ENCODE results near the gene NRG3.
"Not testable (repeated sequence)": the region's sequence is repeated elsewhere in the genome, so short reads cannot be mapped to it uniquely, and the experiment has no call there.

Gene NRG3

DNA sequence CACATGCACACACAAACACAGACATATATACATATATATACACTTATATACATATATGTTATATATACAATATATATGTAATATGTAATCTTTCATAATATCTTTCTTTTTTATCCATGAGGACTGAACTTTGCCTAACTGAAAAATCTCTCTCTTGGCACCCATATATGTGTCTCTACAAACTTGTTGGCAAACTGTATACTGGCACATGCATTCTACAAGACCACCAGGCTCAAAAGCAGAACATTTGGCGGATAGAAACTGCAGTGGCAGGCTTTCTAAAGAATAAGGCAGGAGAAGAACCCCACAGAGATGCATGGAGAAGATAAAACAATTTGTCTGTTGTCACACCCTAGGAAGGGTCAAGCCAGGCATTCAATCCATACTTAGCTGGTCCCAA lies 165.3 kb downstream of the NRG3 start:
- H3K27ac ChIP-seq (ENCODE audit: low read depth, low read length) = no peak overlapping the region
- H3K4me1 ChIP-seq (ENCODE audit: insufficient read depth, low read length) = peaks cover 12% of the 10 kb centered on the region
- H3K27me3 ChIP-seq (ENCODE audit: control insufficient read depth in 1 of 2, insufficient read depth in 2 of 2, low read length in 2 of 2) = no peaks in the 10 kb centered on the region
- no peaks in the 10 kb centered on the region for H3K9me3 ChIP-seq (ENCODE audit: low read length)
- H3K9ac ChIP-seq (ENCODE audit: low read length) = no peak overlapping the region
- H3K4me3 ChIP-seq (ENCODE audit: low read depth in 1 of 2, low read length in 2 of 2) = no peak overlapping the region
- no peaks in the 10 kb centered on the region for H3K36me3 ChIP-seq (ENCODE audit: insufficient read depth, low read length)

GRCh38 chr10:82041018-82041417 lies 166.0 kb downstream of the NRG3 start:
- no peaks in the 10 kb centered on the region for H3K27me3 ChIP-seq (ENCODE audit: control insufficient read depth in 1 of 2, insufficient read depth in 2 of 2, low read length in 2 of 2)
- no peak overlapping the region for H3K27ac ChIP-seq (ENCODE audit: low read depth, low read length)
- peaks cover 12% of the 10 kb centered on the region for H3K4me1 ChIP-seq (ENCODE audit: insufficient read depth, low read length)
- no peak overlapping the region for H3K9ac ChIP-seq (ENCODE audit: low read length)
- no peaks in the 10 kb centered on the region for H3K36me3 ChIP-seq (ENCODE audit: insufficient read depth, low read length)
- H3K9me3 ChIP-seq (ENCODE audit: low read length) = no peaks in the 10 kb centered on the region
- no peak overlapping the region for H3K4me3 ChIP-seq (ENCODE audit: low read depth in 1 of 2, low read length in 2 of 2)

DNA sequence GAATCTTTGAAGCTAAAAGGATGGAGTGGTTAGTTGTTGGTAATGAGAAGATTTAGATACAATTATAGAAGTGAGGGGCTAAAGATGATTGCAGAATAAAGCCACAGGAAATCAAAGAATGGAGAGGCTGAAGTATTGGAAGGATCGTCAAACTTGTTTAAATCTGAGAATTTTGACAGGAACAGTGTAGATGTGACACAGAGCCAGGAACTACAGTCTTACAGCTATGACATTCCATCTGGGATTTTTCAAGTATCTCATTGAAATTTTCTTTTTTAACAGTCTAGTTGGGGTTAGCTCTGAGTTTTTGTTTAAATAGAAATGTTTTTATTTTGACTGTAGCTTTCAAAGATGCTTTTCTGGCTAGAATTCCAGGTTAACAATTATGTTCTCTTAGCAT lies 181.4 kb downstream of the NRG3 start:
- Histone ChIP-seq H3K36me3 (ENCODE audit: insufficient read depth, low read length) (no peaks in the 10 kb centered on the region), H3K27ac (ENCODE audit: low read depth, low read length) (no peak overlapping the region), H3K9me3 (ENCODE audit: low read length) (no peaks in the 10 kb centered on the region), H3K9ac (ENCODE audit: low read length) (no peak overlapping the region), H3K4me3 (ENCODE audit: low read depth in 1 of 2, low read length in 2 of 2) (no peak overlapping the region), H3K27me3 (ENCODE audit: control insufficient read depth in 1 of 2, insufficient read depth in 2 of 2, low read length in 2 of 2) (no peaks in the 10 kb centered on the region), H3K4me1 (ENCODE audit: insufficient read depth, low read length) (no peaks in the 10 kb centered on the region)

DNA sequence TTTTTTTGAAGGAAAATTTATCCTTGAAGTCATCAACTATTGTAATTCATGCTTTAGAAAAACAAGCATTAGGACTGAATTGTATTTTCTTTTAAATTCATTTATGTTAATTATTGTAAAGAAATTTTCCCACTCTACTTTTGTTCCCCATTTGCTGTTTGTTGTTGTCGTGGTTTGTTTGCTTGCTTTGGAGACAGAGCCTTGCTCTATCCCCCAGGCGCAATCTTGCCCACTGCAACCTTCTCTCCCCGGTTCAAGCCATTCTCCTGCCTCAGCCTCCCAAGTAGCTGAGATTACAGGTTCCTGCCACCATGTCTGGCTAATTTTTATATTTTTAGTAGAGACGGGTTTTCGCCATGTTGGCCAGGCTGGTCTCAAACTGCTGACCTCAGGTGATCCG lies 192.2 kb downstream of the NRG3 start:
- not testable (repeated sequence) for H3K4me1 ChIP-seq (ENCODE audit: insufficient read depth, low read length); H3K36me3 ChIP-seq (ENCODE audit: insufficient read depth, low read length); H3K9me3 ChIP-seq (ENCODE audit: low read length); H3K4me3 ChIP-seq (ENCODE audit: low read depth in 1 of 2, low read length in 2 of 2); H3K27me3 ChIP-seq (ENCODE audit: control insufficient read depth in 1 of 2, insufficient read depth in 2 of 2, low read length in 2 of 2); H3K27ac ChIP-seq (ENCODE audit: low read depth, low read length); H3K9ac ChIP-seq (ENCODE audit: low read length)

DNA sequence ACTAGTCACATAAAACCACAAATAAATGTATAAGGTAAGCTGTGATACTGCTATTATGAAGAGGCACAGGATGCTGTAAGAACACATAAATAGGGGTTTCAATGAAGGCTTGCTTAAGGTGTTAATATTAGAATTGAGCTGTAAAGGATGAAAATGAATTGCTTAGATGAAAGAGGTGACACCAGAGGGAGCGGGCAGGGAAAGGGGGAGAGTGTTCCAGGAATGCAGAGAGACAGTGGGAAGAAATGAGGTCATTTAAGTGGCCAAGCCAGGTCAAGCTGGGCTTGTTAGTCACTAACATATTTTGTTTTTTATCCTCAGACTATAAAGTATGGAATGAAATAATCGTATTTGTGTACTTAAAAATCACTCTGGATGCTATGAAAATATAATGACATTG lies 193.5 kb downstream of the NRG3 start:
- H3K27ac ChIP-seq (ENCODE audit: low read depth, low read length) = no peak overlapping the region

GRCh38 chr10:82071231-82071630 lies 196.2 kb downstream of the NRG3 start:
- Histone ChIP-seq H3K9me3 (ENCODE audit: low read length) (no peaks in the 10 kb centered on the region), H3K27ac (ENCODE audit: low read depth, low read length) (no peak overlapping the region), H3K36me3 (ENCODE audit: insufficient read depth, low read length) (no peaks in the 10 kb centered on the region), H3K9ac (ENCODE audit: low read length) (no peak overlapping the region), H3K4me1 (ENCODE audit: insufficient read depth, low read length) (no peaks in the 10 kb centered on the region), H3K27me3 (ENCODE audit: control insufficient read depth in 1 of 2, insufficient read depth in 2 of 2, low read length in 2 of 2) (no peaks in the 10 kb centered on the region), H3K4me3 (ENCODE audit: low read depth in 1 of 2, low read length in 2 of 2) (no peak overlapping the region)

More for the DNA sequence above, 193.5 kb downstream of the NRG3 start:
- no peak overlapping the region for H3K4me3 ChIP-seq (ENCODE audit: low read depth in 1 of 2, low read length in 2 of 2)
- H3K36me3 ChIP-seq (ENCODE audit: insufficient read depth, low read length) = no peaks in the 10 kb centered on the region
- H3K9ac ChIP-seq (ENCODE audit: low read length) = no peak overlapping the region
- no peaks in the 10 kb centered on the region for H3K9me3 ChIP-seq (ENCODE audit: low read length)
- H3K27me3 ChIP-seq (ENCODE audit: control insufficient read depth in 1 of 2, insufficient read depth in 2 of 2, low read length in 2 of 2) = no peaks in the 10 kb centered on the region
- H3K4me1 ChIP-seq (ENCODE audit: insufficient read depth, low read length) = no peaks in the 10 kb centered on the region

DNA sequence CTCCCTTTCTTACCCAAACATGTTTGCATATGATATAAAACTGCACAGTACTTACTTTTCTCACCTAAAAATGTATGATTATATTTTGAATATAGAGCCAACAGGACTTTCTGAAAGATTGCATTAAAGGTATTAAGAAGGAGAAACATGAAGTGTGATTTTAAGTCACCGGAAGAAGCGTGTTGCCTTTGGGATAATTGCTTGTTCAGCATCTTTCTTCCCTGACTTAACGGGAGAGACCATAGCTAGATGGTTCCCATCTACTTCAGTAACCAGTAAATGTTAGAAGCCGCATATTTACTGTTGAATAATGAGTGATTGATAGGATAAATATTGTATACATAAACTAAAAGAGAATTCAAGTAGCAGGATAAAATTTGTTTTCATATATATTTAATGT lies 197.1 kb downstream of the NRG3 start:
- Histone ChIP-seq H3K36me3 (ENCODE audit: insufficient read depth, low read length) (no peaks in the 10 kb centered on the region), H3K27ac (ENCODE audit: low read depth, low read length) (no peak overlapping the region), H3K9ac (ENCODE audit: low read length) (no peak overlapping the region), H3K27me3 (ENCODE audit: control insufficient read depth in 1 of 2, insufficient read depth in 2 of 2, low read length in 2 of 2) (no peaks in the 10 kb centered on the region), H3K9me3 (ENCODE audit: low read length) (no peaks in the 10 kb centered on the region), H3K4me3 (ENCODE audit: low read depth in 1 of 2, low read length in 2 of 2) (no peak overlapping the region), H3K4me1 (ENCODE audit: insufficient read depth, low read length) (no peaks in the 10 kb centered on the region)

DNA sequence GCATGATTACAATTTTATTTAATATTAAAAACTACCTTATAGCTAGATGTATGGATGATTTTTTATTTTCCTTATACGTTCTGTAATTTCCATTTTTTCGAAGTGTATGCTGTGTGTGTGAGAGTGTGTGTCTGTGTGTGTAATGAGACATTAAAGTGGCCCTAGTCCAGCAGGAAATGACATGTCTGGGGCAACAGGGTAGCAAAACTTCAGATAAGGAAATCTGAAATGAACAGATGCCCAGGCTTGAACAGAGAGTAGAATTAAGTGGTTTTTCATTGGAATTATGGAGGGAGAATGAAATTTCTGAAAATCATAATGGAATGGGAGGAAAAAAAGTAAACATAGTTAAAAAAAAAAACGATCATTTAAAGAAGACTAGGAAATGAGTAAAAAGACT lies 200.6 kb downstream of the NRG3 start:
- no peak overlapping the region for H3K9ac ChIP-seq (ENCODE audit: low read length)
- H3K9me3 ChIP-seq (ENCODE audit: low read length) = no peaks in the 10 kb centered on the region
- H3K27ac ChIP-seq (ENCODE audit: low read depth, low read length) = no peak overlapping the region
- H3K36me3 ChIP-seq (ENCODE audit: insufficient read depth, low read length) = no peaks in the 10 kb centered on the region
- no peaks in the 10 kb centered on the region for H3K27me3 ChIP-seq (ENCODE audit: control insufficient read depth in 1 of 2, insufficient read depth in 2 of 2, low read length in 2 of 2)
- H3K4me3 ChIP-seq (ENCODE audit: low read depth in 1 of 2, low read length in 2 of 2) = no peak overlapping the region
- H3K4me1 ChIP-seq (ENCODE audit: insufficient read depth, low read length) = no peaks in the 10 kb centered on the region

DNA sequence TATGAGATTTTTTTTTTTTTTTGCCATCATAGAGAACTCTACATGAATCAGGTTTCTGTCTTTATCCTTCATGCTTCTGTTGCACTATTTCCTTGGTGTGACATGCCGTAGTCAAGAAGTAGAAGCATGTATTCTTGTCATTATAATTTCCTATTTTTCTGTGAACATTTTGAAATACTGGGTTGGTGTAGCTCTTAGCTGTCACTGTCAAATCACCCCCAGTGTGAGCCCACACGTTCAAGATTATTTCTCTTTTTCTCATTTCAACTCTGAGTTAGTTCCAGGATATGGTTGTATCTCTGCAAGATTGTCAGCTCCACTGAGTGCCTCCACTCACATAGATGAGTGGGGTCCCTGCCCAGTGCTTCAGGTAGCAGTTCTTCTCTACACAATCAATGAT lies 209.5 kb downstream of the NRG3 start:
- Histone ChIP-seq H3K9ac (ENCODE audit: low read length) (no peak overlapping the region), H3K27me3 (ENCODE audit: control insufficient read depth in 1 of 2, insufficient read depth in 2 of 2, low read length in 2 of 2) (no peaks in the 10 kb centered on the region), H3K27ac (ENCODE audit: low read depth, low read length) (no peak overlapping the region), H3K36me3 (ENCODE audit: insufficient read depth, low read length) (no peaks in the 10 kb centered on the region), H3K4me3 (ENCODE audit: low read depth in 1 of 2, low read length in 2 of 2) (no peak overlapping the region), H3K4me1 (ENCODE audit: insufficient read depth, low read length) (no peaks in the 10 kb centered on the region), H3K9me3 (ENCODE audit: low read length) (no peaks in the 10 kb centered on the region)

DNA sequence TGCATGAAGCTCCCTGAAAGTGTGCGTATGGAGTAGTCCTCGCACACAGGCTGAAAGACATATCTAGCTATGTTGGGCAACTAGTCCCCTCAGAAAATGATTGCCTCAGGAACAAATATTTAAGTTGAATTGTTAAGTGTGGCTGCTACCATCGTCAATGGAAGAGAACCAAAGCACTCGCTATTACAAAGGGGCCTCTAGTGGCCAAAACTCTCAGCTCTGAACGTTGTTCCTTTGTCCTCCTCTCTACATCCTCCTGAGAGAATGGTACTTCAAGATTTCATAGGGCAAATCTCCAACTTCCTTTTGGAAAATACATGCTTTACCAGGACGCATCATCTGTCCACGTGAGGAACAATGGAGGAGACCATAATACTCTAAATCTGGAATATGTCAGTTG lies 209.9 kb downstream of the NRG3 start:
- Histone ChIP-seq H3K36me3 (ENCODE audit: insufficient read depth, low read length) (no peaks in the 10 kb centered on the region), H3K4me1 (ENCODE audit: insufficient read depth, low read length) (no peaks in the 10 kb centered on the region), H3K4me3 (ENCODE audit: low read depth in 1 of 2, low read length in 2 of 2) (no peak overlapping the region), H3K27me3 (ENCODE audit: control insufficient read depth in 1 of 2, insufficient read depth in 2 of 2, low read length in 2 of 2) (no peaks in the 10 kb centered on the region), H3K27ac (ENCODE audit: low read depth, low read length) (no peak overlapping the region), H3K9me3 (ENCODE audit: low read length) (no peaks in the 10 kb centered on the region), H3K9ac (ENCODE audit: low read length) (no peak overlapping the region)

DNA sequence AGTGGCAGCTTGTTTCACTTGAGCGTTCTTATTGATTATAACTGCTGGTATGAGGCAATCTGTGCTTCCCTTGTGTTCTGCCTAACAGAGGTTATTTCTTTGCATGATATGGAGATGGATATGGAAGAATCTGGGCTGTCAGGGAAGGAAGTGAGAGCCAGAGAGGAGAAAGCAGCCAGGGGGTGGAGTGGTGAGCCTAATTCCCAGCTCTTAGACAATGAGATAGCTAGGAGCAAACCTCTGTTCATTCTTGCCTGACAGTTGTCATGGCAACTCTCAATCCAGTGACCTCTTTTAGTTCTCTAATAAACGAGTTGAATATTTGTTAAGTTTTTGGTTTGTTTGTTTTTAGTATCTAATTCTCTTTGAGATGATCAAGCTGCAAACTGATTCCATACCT lies 214.3 kb downstream of the NRG3 start:
- Histone ChIP-seq H3K4me1 (ENCODE audit: insufficient read depth, low read length) (no peaks in the 10 kb centered on the region), H3K4me3 (ENCODE audit: low read depth in 1 of 2, low read length in 2 of 2) (no peak overlapping the region), H3K27me3 (ENCODE audit: control insufficient read depth in 1 of 2, insufficient read depth in 2 of 2, low read length in 2 of 2) (no peaks in the 10 kb centered on the region), H3K27ac (ENCODE audit: low read depth, low read length) (no peak overlapping the region), H3K36me3 (ENCODE audit: insufficient read depth, low read length) (no peaks in the 10 kb centered on the region), H3K9ac (ENCODE audit: low read length) (no peak overlapping the region), H3K9me3 (ENCODE audit: low read length) (no peaks in the 10 kb centered on the region)

DNA sequence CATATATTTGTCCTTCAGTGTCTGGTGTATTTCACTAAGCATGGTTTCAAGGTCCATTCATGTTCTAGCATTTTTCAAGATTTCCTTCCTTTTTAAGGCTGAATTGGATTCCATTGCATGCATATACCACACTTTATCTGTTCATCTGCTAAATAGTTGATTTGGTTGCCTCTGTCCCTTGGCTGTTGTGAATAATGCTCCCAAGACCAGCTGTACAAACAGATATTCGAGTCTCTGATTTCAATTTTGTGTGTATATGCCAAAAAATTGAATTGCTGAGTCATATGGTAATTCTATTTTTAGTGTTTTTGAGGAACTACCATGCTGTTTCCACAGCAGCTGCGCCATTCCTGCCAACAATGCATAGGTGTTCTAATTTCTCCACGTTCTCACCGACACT lies 216.4 kb downstream of the NRG3 start:
- no peaks in the 10 kb centered on the region for H3K4me1 ChIP-seq (ENCODE audit: insufficient read depth, low read length)

More for the DNA sequence above, 216.4 kb downstream of the NRG3 start:
- H3K9me3 ChIP-seq (ENCODE audit: low read length) = no peaks in the 10 kb centered on the region
- H3K27me3 ChIP-seq (ENCODE audit: control insufficient read depth in 1 of 2, insufficient read depth in 2 of 2, low read length in 2 of 2) = no peaks in the 10 kb centered on the region
- no peak overlapping the region for H3K4me3 ChIP-seq (ENCODE audit: low read depth in 1 of 2, low read length in 2 of 2)
- H3K9ac ChIP-seq (ENCODE audit: low read length) = no peak overlapping the region
- H3K36me3 ChIP-seq (ENCODE audit: insufficient read depth, low read length) = no peaks in the 10 kb centered on the region
- H3K27ac ChIP-seq (ENCODE audit: low read depth, low read length) = no peak overlapping the region
